PC-9 (cell line): ENCODE data around the gene CMIP. TPM values are rescaled to one million over a fixed set of nuclear protein-coding genes. Genes with fewer than 3 reads are reported as not detected.

Experiments
- BruUV-seq: library from RNA; stranded (reverse); fragments of 400-500 nt; replicated peaks from 2 replicates; lab custom pipeline; 2021; lab: Mats Ljungman, UMichigan
- CTCF ChIA-PET: fragments of 300-600 bp; sonication (Branson Sonifier 250); formaldehyde crosslinking; loops from one replicate; lab custom pipeline; 2022; ENCODE audit warnings: antibody characterized with exemption; lab: Charles Lee
- POLR2A ChIA-PET: fragments of 300-600 bp; sonication (Branson Sonifier 250); formaldehyde crosslinking; loops from one replicate; lab custom pipeline; 2022; ENCODE audit warnings: antibody characterized with exemption; ENCODE audit not compliant: unreplicated experiment; lab: Charles Lee
- DNase-seq, 2 experiments: peaks; one replicate each; pipeline versions ENCODE4 v3.0.0 to v3.0.0-alpha.2; 2015 to 2022; ENCODE audit warnings: mixed read lengths in 1 of 2
- H2AFZ ChIP-seq: fragments of 200-600 bp; sonication (generic); 2 replicates; pipeline ENCODE4 v1.8.1; 2017; ENCODE audit warnings: antibody characterized with exemption
- H3F3A ChIP-seq: fragments of 200-600 bp; sonication (generic); 2 replicates; pipeline ENCODE4 v1.8.1; 2017; ENCODE audit warnings: antibody characterized with exemption, mild to moderate bottlenecking, low read depth; ENCODE audit not compliant: insufficient read depth
- H3K27ac ChIP-seq: fragments of 200-600 bp; sonication (generic); 2 replicates; pipeline ENCODE4 v1.6.1; 2016; ENCODE audit warnings: mixed run types
- H3K27me3 ChIP-seq: fragments of 200-600 bp; sonication (generic); 2 replicates; pipeline ENCODE4 v1.6.1; 2016; ENCODE audit warnings: low read depth, mixed run types; ENCODE audit not compliant: insufficient read depth
- H3K36me3 ChIP-seq: fragments of 200-600 bp; sonication (generic); 2 replicates; pipeline ENCODE4 v1.6.1; 2016; ENCODE audit warnings: low read depth, mixed run types
- H3K4me1 ChIP-seq: fragments of 200-600 bp; sonication (generic); replicated peaks from 2 replicates; pipeline ENCODE4 v1.6.1; 2016; ENCODE audit warnings: mixed run types; ENCODE audit not compliant: insufficient read depth
- H3K4me2 ChIP-seq: fragments of 200-600 bp; sonication (generic); 2 replicates; pipeline ENCODE4 v1.6.1; 2017; ENCODE audit warnings: mixed run types
- H3K4me3 ChIP-seq: fragments of 200-600 bp; sonication (generic); 2 replicates; pipeline ENCODE4 v1.6.1; 2016; ENCODE audit warnings: mixed run types
- H3K79me2 ChIP-seq: fragments of 200-600 bp; sonication (generic); 2 replicates; pipeline ENCODE4 v1.6.1; 2017; ENCODE audit warnings: low read depth, mixed run types
- H3K9me2 ChIP-seq: fragments of 200-600 bp; sonication (generic); 2 replicates; pipeline ENCODE4 v1.8.1; 2017; ENCODE audit warnings: mild to moderate bottlenecking; ENCODE audit not compliant: insufficient read depth
- H3K9me3 ChIP-seq: fragments of 200-600 bp; sonication (generic); 2 replicates; pipeline ENCODE4 v1.8.1; 2016; ENCODE audit warnings: low read depth; ENCODE audit not compliant: insufficient read depth
- H4K20me1 ChIP-seq: fragments of 200-600 bp; sonication (generic); 2 replicates; pipeline ENCODE4 v1.8.1; 2017; ENCODE audit not compliant: insufficient read depth
- CTCF ChIP-seq: fragments of 200-600 bp; sonication (generic); conservative IDR thresholded peaks from 2 replicates; pipeline ENCODE4 v1.6.1; 2017; ENCODE audit warnings: mixed run types, antibody characterized with exemption, mild to moderate bottlenecking, moderate library complexity
- EZH2 ChIP-seq: fragments of 200-600 bp; sonication (generic); IDR thresholded peaks from 2 replicates; pipeline ENCODE4 v1.8.0; 2017; ENCODE audit warnings: antibody characterized with exemption, low read depth
- intact Hi-C: fragments of 100-400 bp; cut with micrococcal nuclease; formaldehyde crosslinking; loops from one replicate; pipeline ENCODE4 v1.10.0; 2022; ENCODE audit not compliant: unreplicated experiment
- total RNA-seq: library from RNA; stranded (reverse); gene quantifications from 2 replicates; pipeline ENCODE4 v1.2.3, GENCODE V29; 2021

CMIP gene
- total RNA-seq, 1 experiment from 2014 or later: 96.6 TPM

GRCh38 chr16:81431554-81432353 is 12.9 kb upstream of the CMIP start:
- POLR2A ChIA-PET: no interaction called here
- H3K36me3 ChIP-seq: no peaks in the 10 kb centered on the region
- intact Hi-C loops: no loop called here
- no peak overlapping the region for H3K4me3 ChIP-seq
- no peak overlapping the region for H3K4me2 ChIP-seq
- H3K4me1 ChIP-seq: no peaks in the 10 kb centered on the region; the same call in 1 of the 2 replicates
- CTCF ChIA-PET: no interaction called here
- no peak for TF ChIP-seq EZH2
- no peak for TF ChIP-seq CTCF
- H3F3A ChIP-seq: no peaks in the 10 kb centered on the region
- no peaks in the 10 kb centered on the region for H3K9me2 ChIP-seq
- BruUV-seq: no TSS peak
- no peak overlapping the region for H3K27ac ChIP-seq
- DNase-seq: no peak
- no peak overlapping the region for H2AFZ ChIP-seq
- no peaks in the 10 kb centered on the region for H4K20me1 ChIP-seq
- no peaks in the 10 kb centered on the region for H3K9me3 ChIP-seq
- no peaks in the 10 kb centered on the region for H3K27me3 ChIP-seq
- no peaks in the 10 kb centered on the region for H3K79me2 ChIP-seq

GRCh38 chr16:81432937-81433557 is 11.6 kb upstream of the CMIP start:
- Histone ChIP-seq H2AFZ (no peak overlapping the region), H3K4me2 (no peak overlapping the region), H3K9me3 (no peaks in the 10 kb centered on the region), H3K27ac (no peak overlapping the region), H3F3A (no peaks in the 10 kb centered on the region), H3K79me2 (no peaks in the 10 kb centered on the region), H3K4me1 (no peaks in the 10 kb centered on the region; the same call in 1 of the 2 replicates), H3K27me3 (no peaks in the 10 kb centered on the region), H3K4me3 (no peak overlapping the region), H3K9me2 (no peaks in the 10 kb centered on the region), H4K20me1 (no peaks in the 10 kb centered on the region), H3K36me3 (no peaks in the 10 kb centered on the region)
- CTCF ChIA-PET: interaction anchor here (1.1 kb wide), 1 partner anchor 8 kb away, joined by 5 read pairs; no protein-coding TSS in a partner anchor
- DNase-seq: no peak
- POLR2A ChIA-PET: no interaction called here
- no peak for TF ChIP-seq EZH2
- no peak for TF ChIP-seq CTCF
- intact Hi-C loops: no loop called here
- BruUV-seq: no TSS peak

GRCh38 chr16:81435103-81435502 is 9.5 kb upstream of the CMIP start:
- TF ChIP-seq CTCF (no peak), EZH2 (no peak)
- Histone ChIP-seq H3K27ac (no peak overlapping the region), H3K36me3 (no peaks in the 10 kb centered on the region), H3F3A (no peaks in the 10 kb centered on the region), H3K9me3 (no peaks in the 10 kb centered on the region), H3K4me2 (no peak overlapping the region), H3K4me1 (no peaks in the 10 kb centered on the region; the same call in 1 of the 2 replicates), H3K79me2 (no peaks in the 10 kb centered on the region), H3K9me2 (no peaks in the 10 kb centered on the region), H3K4me3 (no peak overlapping the region), H2AFZ (no peak overlapping the region), H4K20me1 (no peaks in the 10 kb centered on the region), H3K27me3 (no peaks in the 10 kb centered on the region)
- ChIA-PET POLR2A (no interaction called here), CTCF (no interaction called here)
- intact Hi-C loops: no loop called here
- no peak for DNase-seq
- BruUV-seq: no TSS peak
